Sigmoid colon (tissue), 4 donors: ENCODE results near the gene FHDC1.

Source experiments
- EP300 ChIP-seq, 4 donors: sonication (generic); formaldehyde crosslinking; IDR thresholded peaks; one replicate each; pipeline ENCODE4 v1.6.1; 2017; ENCODE audit warnings: antibody characterized with exemption in 4 of 4
- POLR2A ChIP-seq, 2 donors: fragments of 450-650 bp; IDR thresholded peaks; one replicate each; pipeline ENCODE4 v1.6.1; 2016; ENCODE audit warnings: antibody characterized with exemption in 2 of 2, mild to moderate bottlenecking in 2 of 2, moderate library complexity in 2 of 2
- POLR2AphosphoS5 ChIP-seq, 4 donors: sonication (generic); formaldehyde crosslinking; IDR thresholded peaks; one replicate each; pipeline ENCODE4 v1.6.1; 2017; ENCODE audit warnings: antibody characterized with exemption in 4 of 4

GRCh38 chr4:152994038-152994437, 57.9 kb downstream of the FHDC1 start:
- TF ChIP-seq EP300 (IDR thresholded peaks at IDR 0.05) (no peak), POLR2A (IDR thresholded peaks at IDR 0.05) (no peak), POLR2AphosphoS5 (IDR thresholded peaks at IDR 0.05) (no peak)
